HG03175 (cell line): ENCODE measurements around the gene AK8.
"Not testable (repeated sequence)": the region's sequence is repeated elsewhere in the genome, so short reads cannot be mapped to it uniquely, and the experiment has no call there.

Experiments
- ATAC-seq: cut with Tn5 transposase; IDR thresholded peaks from one replicate; pipeline ENCODE4 v1.9.1; 2021; ENCODE audit warnings: mild to moderate bottlenecking, moderate library complexity; ENCODE audit not compliant: unreplicated experiment

Gene AK8

GRCh38 chr9:132721661-132722060, 156.4 kb downstream of the AK8 start:
- ATAC-seq = no peak

- ATAC-seq = not testable (repeated sequence)
Observed at GRCh38 chr9:132718381-132718928, 159.6 kb downstream of the AK8 start.

- ATAC-seq = no peak
Observed at GRCh38 chr9:132717326-132717945, 160.6 kb downstream of the AK8 start.

GRCh38 chr9:132716007-132716406, 162.1 kb downstream of the AK8 start:
- ATAC-seq = no peak

GRCh38 chr9:132712753-132713152, 165.3 kb downstream of the AK8 start:
- ATAC-seq = no peak

GRCh38 chr9:132711846-132712245, 166.2 kb downstream of the AK8 start:
- ATAC-seq = no peak

- not testable (repeated sequence) for ATAC-seq
Observed at GRCh38 chr9:132711152-132711551, 166.9 kb downstream of the AK8 start.

- ATAC-seq = no peak
Observed at GRCh38 chr9:132710333-132710732, 167.8 kb downstream of the AK8 start.

- no peak for ATAC-seq
Observed at GRCh38 chr9:132708769-132709430, 169.2 kb downstream of the AK8 start.

- no peak for ATAC-seq
Observed at GRCh38 chr9:132708239-132708638, 169.8 kb downstream of the AK8 start.

- no peak for ATAC-seq
Observed at GRCh38 chr9:132703336-132703735, 174.7 kb downstream of the AK8 start.

- ATAC-seq = no peak
Observed at GRCh38 chr9:132702254-132702653, 175.8 kb downstream of the AK8 start.

GRCh38 chr9:132699956-132700355, 178.1 kb downstream of the AK8 start:
- no peak for ATAC-seq

- ATAC-seq = no peak
Observed at GRCh38 chr9:132698989-132699388, 179.1 kb downstream of the AK8 start.

- no peak for ATAC-seq
Observed at GRCh38 chr9:132697230-132697629, 180.9 kb downstream of the AK8 start.

- ATAC-seq = no peak
Observed at GRCh38 chr9:132694144-132694543, 183.9 kb downstream of the AK8 start.

- no peak for ATAC-seq
Observed at GRCh38 chr9:132690696-132691095, 187.4 kb downstream of the AK8 start.

GRCh38 chr9:132683873-132684272, 194.2 kb downstream of the AK8 start:
- no peak for ATAC-seq

- ATAC-seq = no peak
Observed at GRCh38 chr9:132681561-132681960, 196.5 kb downstream of the AK8 start.

- no peak for ATAC-seq
Observed at GRCh38 chr9:132679946-132680625, 198.0 kb downstream of the AK8 start.

GRCh38 chr9:132677976-132678375, 200.1 kb downstream of the AK8 start:
- no peak for ATAC-seq
